ENCODE results near the gene GPR176. TPM values are rescaled to one million over a fixed set of nuclear protein-coding genes. Genes with fewer than 3 reads are reported as not detected.
A peak's percentile ranks its signal among the peaks of the same experiment; 100 is the strongest.

GPR176 gene
- total and polyA plus RNA-seq, 9 donors, result 0.68 to 8.5 (median 1.8) TPM

DNA sequence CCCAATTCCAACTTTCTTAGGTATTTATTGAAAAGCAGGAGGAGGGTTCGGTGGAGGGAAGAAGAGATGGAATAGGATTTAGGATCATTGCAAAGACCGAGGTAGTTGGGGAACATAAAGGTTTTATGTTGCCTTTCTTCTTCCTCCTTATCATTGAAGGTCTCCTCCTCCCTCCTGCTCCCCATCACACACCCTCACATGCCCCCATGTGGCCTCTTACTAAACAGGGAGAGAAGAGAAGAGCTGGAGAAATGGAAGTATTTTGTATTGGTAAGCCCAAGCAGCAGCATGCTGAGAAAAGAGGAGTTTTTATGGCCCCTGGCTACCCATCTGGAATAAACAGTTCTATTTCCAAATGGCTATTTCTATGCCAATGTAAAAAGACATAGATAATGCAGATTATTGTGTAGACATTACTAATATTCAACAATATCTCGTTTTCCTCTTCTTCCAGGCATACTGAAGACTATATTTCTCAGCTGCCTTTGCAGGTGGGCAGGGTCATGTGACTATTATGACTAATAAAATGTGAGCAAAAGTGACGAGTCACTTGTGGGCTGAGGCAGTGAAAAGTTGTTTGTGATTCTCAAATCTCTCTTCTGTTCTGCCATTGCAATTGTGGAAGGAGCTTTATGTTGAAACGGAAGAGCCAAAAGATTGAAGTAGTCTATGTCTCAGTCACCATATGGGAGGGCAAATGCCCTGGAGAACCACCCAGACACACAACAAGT lies 5.2 kb upstream of the GPR176 start:
- TF ChIP-seq, protein P1, sequence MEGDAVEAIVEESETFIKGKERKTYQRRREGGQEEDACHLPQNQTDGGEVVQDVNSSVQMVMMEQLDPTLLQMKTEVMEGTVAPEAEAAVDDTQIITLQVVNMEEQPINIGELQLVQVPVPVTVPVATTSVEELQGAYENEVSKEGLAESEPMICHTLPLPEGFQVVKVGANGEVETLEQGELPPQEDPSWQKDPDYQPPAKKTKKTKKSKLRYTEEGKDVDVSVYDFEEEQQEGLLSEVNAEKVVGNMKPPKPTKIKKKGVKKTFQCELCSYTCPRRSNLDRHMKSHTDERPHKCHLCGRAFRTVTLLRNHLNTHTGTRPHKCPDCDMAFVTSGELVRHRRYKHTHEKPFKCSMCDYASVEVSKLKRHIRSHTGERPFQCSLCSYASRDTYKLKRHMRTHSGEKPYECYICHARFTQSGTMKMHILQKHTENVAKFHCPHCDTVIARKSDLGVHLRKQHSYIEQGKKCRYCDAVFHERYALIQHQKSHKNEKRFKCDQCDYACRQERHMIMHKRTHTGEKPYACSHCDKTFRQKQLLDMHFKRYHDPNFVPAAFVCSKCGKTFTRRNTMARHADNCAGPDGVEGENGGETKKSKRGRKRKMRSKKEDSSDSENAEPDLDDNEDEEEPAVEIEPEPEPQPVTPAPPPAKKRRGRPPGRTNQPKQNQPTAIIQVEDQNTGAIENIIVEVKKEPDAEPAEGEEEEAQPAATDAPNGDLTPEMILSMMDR (IDR thresholded peaks at IDR 0.05), result no peak
- no peak for TF ChIP-seq EP300 (IDR thresholded peaks at IDR 0.05)
- no peak for TF ChIP-seq POLR2A (IDR thresholded peaks at IDR 0.05)
- intact Hi-C loops (cut with DNase I), result no loop called here

DNA sequence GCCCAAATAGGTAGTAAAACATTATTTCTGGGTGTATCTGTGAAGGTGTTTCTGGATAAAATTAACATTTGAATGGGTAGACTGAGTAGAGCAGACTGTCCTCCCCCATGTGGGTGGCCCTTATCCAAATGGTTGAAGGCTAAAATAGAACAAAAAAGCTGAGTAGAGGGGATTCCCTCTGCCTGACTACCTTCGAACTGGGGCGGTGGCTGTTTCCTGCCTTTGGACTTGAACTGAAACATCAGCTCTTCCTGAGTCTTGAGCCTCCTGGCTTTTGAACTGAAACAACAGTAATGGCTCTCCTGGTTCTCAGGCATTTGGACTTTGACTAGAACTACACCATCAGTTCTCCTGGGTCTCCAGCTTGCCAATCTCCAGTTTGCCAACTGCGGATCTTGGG lies 4.4 kb upstream of the GPR176 start:
- TF ChIP-seq, protein P1 (IDR thresholded peaks at IDR 0.05), result no peak
- TF ChIP-seq EP300 (IDR thresholded peaks at IDR 0.05) (no peak), POLR2A (IDR thresholded peaks at IDR 0.05) (no peak)
- Histone ChIP-seq H3K27me3 (no peaks in the 10 kb centered on the region), H3K27ac (no peak overlapping the region), H3K4me1 (ENCODE audit: insufficient read depth) (peaks cover 6% of the 10 kb centered on the region), H3K36me3 (no peaks in the 10 kb centered on the region), H3K9me3 (no peaks in the 10 kb centered on the region), H3K4me3 (no peak overlapping the region)
- intact Hi-C loops (cut with DNase I), result no loop called here
- no peak for DNase-seq
- WGBS, 3 donors, result 72 to 83% (median 79%) methylated on average over 3 of the region's 3 CpGs

More for the DNA sequence above, 5.2 kb upstream of the GPR176 start:
- H3K9me3 ChIP-seq, result no peaks in the 10 kb centered on the region
- H3K4me1 ChIP-seq (ENCODE audit: insufficient read depth), result peaks cover under 1% of the 10 kb centered on the region
- no peak for DNase-seq
- H3K27me3 ChIP-seq, result no peaks in the 10 kb centered on the region
- no peak overlapping the region for H3K4me3 ChIP-seq
- 68 to 70% (median 70%) methylated on average over 5 of the region's 5 CpGs for WGBS, 3 donors
- H3K36me3 ChIP-seq, result no peaks in the 10 kb centered on the region
- no peak overlapping the region for H3K27ac ChIP-seq

DNA sequence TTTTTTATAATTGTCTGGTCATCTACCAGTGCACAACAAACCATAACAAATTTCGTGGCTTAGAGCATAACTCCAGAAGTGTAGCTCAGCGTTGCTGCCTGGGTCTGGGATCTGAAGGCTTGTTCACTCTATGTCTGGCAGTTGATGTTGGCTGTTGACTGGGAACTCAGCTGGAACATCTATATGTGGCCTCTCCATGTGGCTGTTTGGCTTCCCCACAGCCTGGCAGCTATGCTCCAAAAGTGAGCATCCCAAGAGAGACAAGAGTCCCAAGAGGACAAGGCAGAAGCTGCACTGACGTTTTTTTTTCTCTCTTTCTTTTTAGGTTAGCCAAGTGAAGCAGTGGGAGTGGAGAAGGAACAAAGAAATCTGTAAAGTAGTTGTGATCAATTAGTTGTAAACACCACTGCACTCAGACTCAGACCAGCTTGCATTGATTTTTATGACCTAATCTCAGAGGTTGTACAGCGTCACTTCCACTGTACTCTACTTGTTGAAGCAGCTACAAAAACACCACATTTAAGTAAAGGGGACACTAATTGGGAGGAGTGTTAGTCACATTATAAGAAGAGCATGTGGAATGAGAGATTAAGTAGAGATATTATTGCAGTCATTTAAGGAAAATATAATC lies 2.5 kb upstream of the GPR176 start:
- H3K9me3 ChIP-seq, result no peaks in the 10 kb centered on the region
- TF ChIP-seq EP300 (IDR thresholded peaks at IDR 0.05), result no peak
- no peak for TF ChIP-seq POLR2A (IDR thresholded peaks at IDR 0.05)
- TF ChIP-seq, protein P1 (IDR thresholded peaks at IDR 0.05), result no peak
- H3K4me3 ChIP-seq, result no peak overlapping the region
- H3K36me3 ChIP-seq, result no peaks in the 10 kb centered on the region
- WGBS, 3 donors, result 45 to 54% (median 52%) methylated on average over 4 of the region's 4 CpGs
- no peaks in the 10 kb centered on the region for H3K27me3 ChIP-seq
- no peak for DNase-seq
- intact Hi-C loops (cut with DNase I), result no loop called here
- peaks cover 6% of the 10 kb centered on the region for H3K4me1 ChIP-seq (ENCODE audit: insufficient read depth)
- no peak overlapping the region for H3K27ac ChIP-seq

DNA sequence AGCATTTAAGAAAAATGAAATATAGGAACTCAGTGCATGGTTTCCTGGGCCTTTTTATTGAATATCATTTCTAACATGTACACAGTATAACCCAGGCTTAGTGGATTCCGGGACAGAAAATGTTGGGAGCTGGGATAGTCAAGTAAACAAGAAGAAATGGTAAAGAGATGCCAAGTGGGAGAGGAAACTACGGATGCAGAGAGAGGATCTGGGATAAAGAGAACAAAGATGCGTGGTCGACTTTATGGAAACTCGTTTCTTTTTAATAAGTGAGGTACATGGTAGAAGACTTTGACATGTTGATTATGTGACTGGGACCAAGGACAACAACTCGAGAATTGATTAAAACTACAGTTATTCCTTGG lies 1.2 kb upstream of the GPR176 start:
- H3K27ac ChIP-seq, result peak overlapping the region in 1 of 2 donors; percentile 54
- H3K27me3 ChIP-seq, result no peaks in the 10 kb centered on the region
- no peaks in the 10 kb centered on the region for H3K9me3 ChIP-seq
- TF ChIP-seq POLR2A (IDR thresholded peaks at IDR 0.05) (no peak), EP300 (IDR thresholded peaks at IDR 0.05) (no peak)
- TF ChIP-seq, protein P1 (IDR thresholded peaks at IDR 0.05), result no peak
- intact Hi-C loops (cut with DNase I), result no loop called here
- peaks cover 6% of the 10 kb centered on the region for H3K4me1 ChIP-seq (ENCODE audit: insufficient read depth)
- H3K36me3 ChIP-seq, result no peaks in the 10 kb centered on the region
- DNase-seq, result no peak
- H3K4me3 ChIP-seq, result peak overlapping the region; percentile 45
- 62 to 68% (median 66%) methylated on average over 6 of the region's 6 CpGs for WGBS, 3 donors

Measured in ovary (tissue), 9 donors.